ENCODE results near the gene MRPL4. TPM values are rescaled to one million over a fixed set of nuclear protein-coding genes. Genes with fewer than 3 reads are reported as not detected.

MRPL4 gene
- total and polyA plus RNA-seq, 2 experiments from 2014 or later = 92.0 to 171 TPM

- TF ChIP-seq CREB1 (CRISPR knock-in tag; IDR thresholded peaks at IDR 0.05; ENCODE audit: low read depth) (no peak), JUNB (IDR thresholded peaks at IDR 0.05; ENCODE audit: unreplicated experiment) (no peak)
- no peaks in the 10 kb centered on the region for H3K36me3 Mint-ChIP-seq (ENCODE audit: low read depth)
- peaks cover 3% of the 10 kb centered on the region; the same call in 2 of the 3 replicates for H3K4me1 Mint-ChIP-seq
- Histone ChIP-seq H3K9me2 (ENCODE audit: insufficient read depth) (no peaks in the 10 kb centered on the region), H3K4me2 (no peak overlapping the region), H4K20me1 (replicated peaks; ENCODE audit: insufficient read depth) (no peaks in the 10 kb centered on the region), H3K36me3 (ENCODE audit: insufficient read depth) (no peaks in the 10 kb centered on the region), H3K4me1 (ENCODE audit: insufficient read depth) (peaks cover 4% of the 10 kb centered on the region; the same call in 1 of the 2 replicates), H3F3A (replicated peaks; ENCODE audit: low read depth) (peaks cover 13% of the 10 kb centered on the region; the same call in 1 of the 2 replicates), H3K79me2 (replicated peaks; ENCODE audit: insufficient read depth) (no peaks in the 10 kb centered on the region), H3K4me3 (no peak overlapping the region), H2AFZ (no peak overlapping the region), H3K27ac (ENCODE audit: low read depth) (no peak overlapping the region), H3K27me3 (ENCODE audit: insufficient read depth) (peaks cover 32% of the 10 kb centered on the region)
- H3K27ac Mint-ChIP-seq = no peak overlapping the region
- H3K4me3 Mint-ChIP-seq = no peak overlapping the region
- peaks cover 38% of the 10 kb centered on the region for H3K27me3 Mint-ChIP-seq (ENCODE audit: insufficient read depth, low read depth, poor library complexity)
- DNase-seq (ENCODE audit: low spot score) (no peak), ATAC-seq (no peak)
- no peaks in the 10 kb centered on the region; the same call in 2 of the 3 replicates for H3K9me3 Mint-ChIP-seq
These were observed 14.7 kb downstream of the MRPL4 start for GRCh38 chr19:10266706-10267105.

DNA sequence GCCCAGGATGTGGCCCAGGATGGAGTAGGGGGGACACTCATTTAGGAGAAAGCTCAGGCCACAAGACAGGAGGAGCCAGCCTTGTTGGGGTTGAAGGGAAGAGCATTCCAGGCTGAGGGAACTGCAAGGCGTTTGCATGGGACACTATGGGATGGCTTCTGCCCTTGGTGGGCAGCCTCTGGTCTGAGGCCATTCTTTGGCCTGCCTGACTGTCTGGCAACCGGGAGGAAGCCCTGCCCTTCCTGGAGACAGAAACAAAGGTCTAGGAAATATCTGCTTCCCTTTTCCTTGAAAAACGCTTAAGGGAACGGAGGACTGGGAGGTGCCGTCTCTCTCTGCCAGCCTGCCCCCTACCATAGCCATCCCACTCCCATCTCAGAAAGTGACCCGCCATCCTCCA lies 16.1 kb downstream of the MRPL4 start:
- Mint-ChIP-seq H3K36me3 (ENCODE audit: low read depth) (no peaks in the 10 kb centered on the region), H3K9me3 (no peaks in the 10 kb centered on the region; the same call in 2 of the 3 replicates), H3K4me3 (no peak overlapping the region), H3K4me1 (peaks cover 4% of the 10 kb centered on the region; the same call in 2 of the 3 replicates), H3K27ac (no peak overlapping the region; the same call in 1 of the 2 replicates), H3K27me3 (ENCODE audit: insufficient read depth, low read depth, poor library complexity) (peaks cover 44% of the 10 kb centered on the region)
- Histone ChIP-seq H3K4me2 (no peak overlapping the region), H3F3A (replicated peaks; ENCODE audit: low read depth) (peaks cover 13% of the 10 kb centered on the region; the same call in 1 of the 2 replicates), H2AFZ (no peak overlapping the region), H3K4me3 (no peak overlapping the region), H4K20me1 (replicated peaks; ENCODE audit: insufficient read depth) (no peaks in the 10 kb centered on the region), H3K27me3 (ENCODE audit: insufficient read depth) (peaks cover 45% of the 10 kb centered on the region), H3K27ac (ENCODE audit: low read depth) (no peak overlapping the region), H3K4me1 (ENCODE audit: insufficient read depth) (peaks cover 4% of the 10 kb centered on the region; the same call in 1 of the 2 replicates), H3K9me2 (ENCODE audit: insufficient read depth) (no peaks in the 10 kb centered on the region), H3K36me3 (ENCODE audit: insufficient read depth) (no peaks in the 10 kb centered on the region), H3K79me2 (replicated peaks; ENCODE audit: insufficient read depth) (no peaks in the 10 kb centered on the region)
- ATAC-seq = no peak
- no peak for DNase-seq (ENCODE audit: low spot score)
- TF ChIP-seq JUNB (IDR thresholded peaks at IDR 0.05; ENCODE audit: unreplicated experiment) = no peak
- TF ChIP-seq CREB1 (CRISPR knock-in tag; IDR thresholded peaks at IDR 0.05; ENCODE audit: low read depth) = no peak
- TF ChIP-seq, protein P1, sequence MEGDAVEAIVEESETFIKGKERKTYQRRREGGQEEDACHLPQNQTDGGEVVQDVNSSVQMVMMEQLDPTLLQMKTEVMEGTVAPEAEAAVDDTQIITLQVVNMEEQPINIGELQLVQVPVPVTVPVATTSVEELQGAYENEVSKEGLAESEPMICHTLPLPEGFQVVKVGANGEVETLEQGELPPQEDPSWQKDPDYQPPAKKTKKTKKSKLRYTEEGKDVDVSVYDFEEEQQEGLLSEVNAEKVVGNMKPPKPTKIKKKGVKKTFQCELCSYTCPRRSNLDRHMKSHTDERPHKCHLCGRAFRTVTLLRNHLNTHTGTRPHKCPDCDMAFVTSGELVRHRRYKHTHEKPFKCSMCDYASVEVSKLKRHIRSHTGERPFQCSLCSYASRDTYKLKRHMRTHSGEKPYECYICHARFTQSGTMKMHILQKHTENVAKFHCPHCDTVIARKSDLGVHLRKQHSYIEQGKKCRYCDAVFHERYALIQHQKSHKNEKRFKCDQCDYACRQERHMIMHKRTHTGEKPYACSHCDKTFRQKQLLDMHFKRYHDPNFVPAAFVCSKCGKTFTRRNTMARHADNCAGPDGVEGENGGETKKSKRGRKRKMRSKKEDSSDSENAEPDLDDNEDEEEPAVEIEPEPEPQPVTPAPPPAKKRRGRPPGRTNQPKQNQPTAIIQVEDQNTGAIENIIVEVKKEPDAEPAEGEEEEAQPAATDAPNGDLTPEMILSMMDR (conservative IDR thresholded peaks at IDR 0.05; ENCODE audit: low read depth in 2 of 2) = no peak
- TF ChIP-seq, protein P2, sequence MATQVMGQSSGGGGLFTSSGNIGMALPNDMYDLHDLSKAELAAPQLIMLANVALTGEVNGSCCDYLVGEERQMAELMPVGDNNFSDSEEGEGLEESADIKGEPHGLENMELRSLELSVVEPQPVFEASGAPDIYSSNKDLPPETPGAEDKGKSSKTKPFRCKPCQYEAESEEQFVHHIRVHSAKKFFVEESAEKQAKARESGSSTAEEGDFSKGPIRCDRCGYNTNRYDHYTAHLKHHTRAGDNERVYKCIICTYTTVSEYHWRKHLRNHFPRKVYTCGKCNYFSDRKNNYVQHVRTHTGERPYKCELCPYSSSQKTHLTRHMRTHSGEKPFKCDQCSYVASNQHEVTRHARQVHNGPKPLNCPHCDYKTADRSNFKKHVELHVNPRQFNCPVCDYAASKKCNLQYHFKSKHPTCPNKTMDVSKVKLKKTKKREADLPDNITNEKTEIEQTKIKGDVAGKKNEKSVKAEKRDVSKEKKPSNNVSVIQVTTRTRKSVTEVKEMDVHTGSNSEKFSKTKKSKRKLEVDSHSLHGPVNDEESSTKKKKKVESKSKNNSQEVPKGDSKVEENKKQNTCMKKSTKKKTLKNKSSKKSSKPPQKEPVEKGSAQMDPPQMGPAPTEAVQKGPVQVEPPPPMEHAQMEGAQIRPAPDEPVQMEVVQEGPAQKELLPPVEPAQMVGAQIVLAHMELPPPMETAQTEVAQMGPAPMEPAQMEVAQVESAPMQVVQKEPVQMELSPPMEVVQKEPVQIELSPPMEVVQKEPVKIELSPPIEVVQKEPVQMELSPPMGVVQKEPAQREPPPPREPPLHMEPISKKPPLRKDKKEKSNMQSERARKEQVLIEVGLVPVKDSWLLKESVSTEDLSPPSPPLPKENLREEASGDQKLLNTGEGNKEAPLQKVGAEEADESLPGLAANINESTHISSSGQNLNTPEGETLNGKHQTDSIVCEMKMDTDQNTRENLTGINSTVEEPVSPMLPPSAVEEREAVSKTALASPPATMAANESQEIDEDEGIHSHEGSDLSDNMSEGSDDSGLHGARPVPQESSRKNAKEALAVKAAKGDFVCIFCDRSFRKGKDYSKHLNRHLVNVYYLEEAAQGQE (IDR thresholded peaks at IDR 0.05; ENCODE audit: unreplicated experiment) = no peak
- TF ChIP-seq, protein P3, sequence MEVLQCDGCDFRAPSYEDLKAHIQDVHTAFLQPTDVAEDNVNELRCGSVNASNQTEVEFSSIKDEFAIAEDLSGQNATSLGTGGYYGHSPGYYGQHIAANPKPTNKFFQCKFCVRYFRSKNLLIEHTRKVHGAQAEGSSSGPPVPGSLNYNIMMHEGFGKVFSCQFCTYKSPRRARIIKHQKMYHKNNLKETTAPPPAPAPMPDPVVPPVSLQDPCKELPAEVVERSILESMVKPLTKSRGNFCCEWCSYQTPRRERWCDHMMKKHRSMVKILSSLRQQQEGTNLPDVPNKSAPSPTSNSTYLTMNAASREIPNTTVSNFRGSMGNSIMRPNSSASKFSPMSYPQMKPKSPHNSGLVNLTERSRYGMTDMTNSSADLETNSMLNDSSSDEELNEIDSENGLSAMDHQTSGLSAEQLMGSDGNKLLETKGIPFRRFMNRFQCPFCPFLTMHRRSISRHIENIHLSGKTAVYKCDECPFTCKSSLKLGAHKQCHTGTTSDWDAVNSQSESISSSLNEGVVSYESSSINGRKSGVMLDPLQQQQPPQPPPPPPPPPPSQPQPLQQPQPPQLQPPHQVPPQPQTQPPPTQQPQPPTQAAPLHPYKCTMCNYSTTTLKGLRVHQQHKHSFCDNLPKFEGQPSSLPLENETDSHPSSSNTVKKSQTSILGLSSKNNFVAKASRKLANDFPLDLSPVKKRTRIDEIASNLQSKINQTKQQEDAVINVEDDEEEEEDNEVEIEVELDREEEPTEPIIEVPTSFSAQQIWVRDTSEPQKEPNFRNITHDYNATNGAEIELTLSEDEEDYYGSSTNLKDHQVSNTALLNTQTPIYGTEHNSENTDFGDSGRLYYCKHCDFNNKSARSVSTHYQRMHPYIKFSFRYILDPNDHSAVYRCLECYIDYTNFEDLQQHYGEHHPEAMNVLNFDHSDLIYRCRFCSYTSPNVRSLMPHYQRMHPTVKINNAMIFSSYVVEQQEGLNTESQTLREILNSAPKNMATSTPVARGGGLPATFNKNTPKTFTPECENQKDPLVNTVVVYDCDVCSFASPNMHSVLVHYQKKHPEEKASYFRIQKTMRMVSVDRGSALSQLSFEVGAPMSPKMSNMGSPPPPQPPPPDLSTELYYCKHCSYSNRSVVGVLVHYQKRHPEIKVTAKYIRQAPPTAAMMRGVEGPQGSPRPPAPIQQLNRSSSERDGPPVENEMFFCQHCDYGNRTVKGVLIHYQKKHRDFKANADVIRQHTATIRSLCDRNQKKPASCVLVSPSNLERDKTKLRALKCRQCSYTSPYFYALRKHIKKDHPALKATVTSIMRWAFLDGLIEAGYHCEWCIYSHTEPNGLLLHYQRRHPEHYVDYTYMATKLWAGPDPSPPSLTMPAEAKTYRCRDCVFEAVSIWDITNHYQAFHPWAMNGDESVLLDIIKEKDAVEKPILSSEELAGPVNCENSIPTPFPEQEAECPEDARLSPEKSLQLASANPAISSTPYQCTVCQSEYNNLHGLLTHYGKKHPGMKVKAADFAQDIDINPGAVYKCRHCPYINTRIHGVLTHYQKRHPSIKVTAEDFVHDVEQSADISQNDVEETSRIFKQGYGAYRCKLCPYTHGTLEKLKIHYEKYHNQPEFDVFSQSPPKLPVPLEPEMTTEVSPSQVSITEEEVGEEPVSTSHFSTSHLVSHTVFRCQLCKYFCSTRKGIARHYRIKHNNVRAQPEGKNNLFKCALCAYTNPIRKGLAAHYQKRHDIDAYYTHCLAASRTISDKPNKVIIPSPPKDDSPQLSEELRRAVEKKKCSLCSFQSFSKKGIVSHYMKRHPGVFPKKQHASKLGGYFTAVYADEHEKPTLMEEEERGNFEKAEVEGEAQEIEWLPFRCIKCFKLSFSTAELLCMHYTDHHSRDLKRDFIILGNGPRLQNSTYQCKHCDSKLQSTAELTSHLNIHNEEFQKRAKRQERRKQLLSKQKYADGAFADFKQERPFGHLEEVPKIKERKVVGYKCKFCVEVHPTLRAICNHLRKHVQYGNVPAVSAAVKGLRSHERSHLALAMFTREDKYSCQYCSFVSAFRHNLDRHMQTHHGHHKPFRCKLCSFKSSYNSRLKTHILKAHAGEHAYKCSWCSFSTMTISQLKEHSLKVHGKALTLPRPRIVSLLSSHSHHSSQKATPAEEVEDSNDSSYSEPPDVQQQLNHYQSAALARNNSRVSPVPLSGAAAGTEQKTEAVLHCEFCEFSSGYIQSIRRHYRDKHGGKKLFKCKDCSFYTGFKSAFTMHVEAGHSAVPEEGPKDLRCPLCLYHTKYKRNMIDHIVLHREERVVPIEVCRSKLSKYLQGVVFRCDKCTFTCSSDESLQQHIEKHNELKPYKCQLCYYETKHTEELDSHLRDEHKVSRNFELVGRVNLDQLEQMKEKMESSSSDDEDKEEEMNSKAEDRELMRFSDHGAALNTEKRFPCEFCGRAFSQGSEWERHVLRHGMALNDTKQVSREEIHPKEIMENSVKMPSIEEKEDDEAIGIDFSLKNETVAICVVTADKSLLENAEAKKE (CRISPR knock-in tag; IDR thresholded peaks at IDR 0.05) = no peak
- TF ChIP-seq EZH2 (IDR thresholded peaks at IDR 0.05; ENCODE audit: low read depth, unreplicated experiment) = no peak
- no peak for TF ChIP-seq NANOG (IDR thresholded peaks at IDR 0.05; ENCODE audit: borderline replicate concordance)
- no peak for TF ChIP-seq ZNF331 (CRISPR knock-in tag; IDR thresholded peaks at IDR 0.05; ENCODE audit: low read depth)
